Ovary (tissue), 3 donors: ENCODE measurements around the gene C12orf76.

Experiments
- CTCF ChIP-seq, 3 donors: fragments of 450-650 bp in 2 of 3; fragments of 200-600 bp in 1 of 3; IDR thresholded peaks; one replicate each; pipeline versions ENCODE4 v1.5.1 to v1.8.0; 2016 to 2022; ENCODE audit warnings: antibody characterized with exemption in 3 of 3, mild to moderate bottlenecking in 1 of 3
- POLR2A ChIP-seq: fragments of 450-650 bp; IDR thresholded peaks from one replicate; pipeline ENCODE4 v1.6.1; 2017; ENCODE audit warnings: antibody characterized with exemption, mild to moderate bottlenecking, moderate library complexity
- donor health status: DM: no; HTN: no; CAD: no.

GRCh38 chr12:110023059-110023980 lies 25.0 kb downstream of the C12orf76 start:
- TF ChIP-seq POLR2A (no peak), CTCF (IDR thresholded peaks at IDR 0.05) (no peak)
